HG03521 (cell line): Measurements from ENCODE around the gene EFHD1.
"Not testable (repeated sequence)": the region's sequence is repeated elsewhere in the genome, so short reads cannot be mapped to it uniquely, and the experiment has no call there.

ENCODE experiments used
- ATAC-seq: cut with Tn5 transposase; IDR thresholded peaks from one replicate; pipeline ENCODE4 v1.9.1; 2021; ENCODE audit warnings: mild to moderate bottlenecking, moderate library complexity; ENCODE audit not compliant: unreplicated experiment

Gene EFHD1

GRCh38 chr2:232688201-232688600 is 54.8 kb downstream of the EFHD1 start:
- no peak for ATAC-seq

GRCh38 chr2:232689152-232689910 is 55.9 kb downstream of the EFHD1 start:
- no peak for ATAC-seq

GRCh38 chr2:232691117-232691516 is 57.7 kb downstream of the EFHD1 start:
- ATAC-seq: not testable (repeated sequence)

- ATAC-seq: no peak
These were observed 59.9 kb downstream of the EFHD1 start for GRCh38 chr2:232693344-232693743.

GRCh38 chr2:232696609-232697058 is 63.2 kb downstream of the EFHD1 start:
- ATAC-seq: no peak

- peak; percentile 73 for ATAC-seq
These were observed 63.8 kb downstream of the EFHD1 start, which contains the start of gene GIGYF2 for GRCh38 chr2:232697059-232697806. TSS of gene GIGYF2 (plus strand) at chr2:232697331. CDS start at chr2:232735198, 37,867 bp downstream.

- no peak for ATAC-seq
These were observed 64.4 kb downstream of the EFHD1 start for GRCh38 chr2:232697807-232698110.

- no peak for ATAC-seq
These were observed 65.2 kb downstream of the EFHD1 start for GRCh38 chr2:232698556-232699091.

- no peak for ATAC-seq
These were observed 65.7 kb downstream of the EFHD1 start for GRCh38 chr2:232699110-232699509.

GRCh38 chr2:232700154-232700553 is 66.8 kb downstream of the EFHD1 start:
- ATAC-seq: no peak

GRCh38 chr2:232707076-232707475 is 73.7 kb downstream of the EFHD1 start:
- no peak for ATAC-seq

- ATAC-seq: no peak
These were observed 80.1 kb downstream of the EFHD1 start for GRCh38 chr2:232713505-232713904.

GRCh38 chr2:232714969-232715368 is 81.6 kb downstream of the EFHD1 start:
- ATAC-seq: no peak

GRCh38 chr2:232720056-232720455 is 86.7 kb downstream of the EFHD1 start:
- not testable (repeated sequence) for ATAC-seq

GRCh38 chr2:232721261-232721660 is 87.9 kb downstream of the EFHD1 start:
- ATAC-seq: no peak

GRCh38 chr2:232721882-232722281 is 88.5 kb downstream of the EFHD1 start:
- ATAC-seq: no peak

- no peak for ATAC-seq
These were observed 89.6 kb downstream of the EFHD1 start for GRCh38 chr2:232723027-232723426.

- ATAC-seq: no peak
These were observed 95.4 kb downstream of the EFHD1 start for GRCh38 chr2:232728785-232729184.

- no peak for ATAC-seq
These were observed 98.1 kb downstream of the EFHD1 start for GRCh38 chr2:232731470-232731869.
